AML-193 (cell line): ENCODE measurements around the gene ZXDC.

ENCODE experiments used
- DNase-seq, 2 experiments: peaks; one replicate each; lab custom pipeline; 2025; lab: John Stamatoyannopoulos, UW

The ZXDC gene

DNA sequence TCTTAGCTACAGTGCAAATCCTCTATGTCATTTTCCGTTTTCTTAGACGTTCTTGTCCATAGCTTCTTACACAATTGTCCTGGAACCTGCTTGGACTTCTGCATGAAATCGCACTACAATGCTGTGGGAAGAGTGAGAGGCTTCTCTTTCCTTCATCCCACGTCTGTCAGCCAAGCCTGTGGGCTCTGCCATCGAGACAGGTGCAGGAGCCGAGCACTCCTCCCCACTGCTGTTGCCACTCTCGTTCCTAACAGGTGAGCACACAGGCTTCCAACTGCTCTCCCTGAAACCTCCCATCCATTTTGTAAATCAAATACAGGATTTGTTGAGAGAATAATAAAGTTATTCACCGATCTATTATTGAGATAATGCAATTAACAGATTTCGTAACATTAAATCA lies 23.5 kb downstream of the ZXDC start:
- no peak for DNase-seq

DNA sequence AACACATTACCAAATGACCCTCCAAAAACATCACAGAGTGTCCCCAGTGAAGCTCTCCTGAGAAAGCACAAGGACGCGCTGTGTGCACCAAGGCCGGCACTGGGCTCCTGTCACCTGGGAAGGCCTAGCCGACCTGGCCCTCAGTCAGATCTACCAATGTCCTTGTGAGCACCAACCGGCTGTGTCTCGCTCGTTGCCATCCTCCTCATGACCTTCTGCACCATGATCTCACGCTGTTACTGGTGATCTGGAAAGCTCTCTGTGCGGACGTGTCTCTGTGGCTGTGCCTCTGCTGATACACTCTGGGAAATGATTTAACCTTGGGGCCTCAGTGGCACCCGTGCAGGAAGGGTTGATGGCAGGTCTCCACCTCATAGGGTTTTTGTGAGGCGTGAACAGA lies 24.2 kb downstream of the ZXDC start:
- no peak for DNase-seq

DNA sequence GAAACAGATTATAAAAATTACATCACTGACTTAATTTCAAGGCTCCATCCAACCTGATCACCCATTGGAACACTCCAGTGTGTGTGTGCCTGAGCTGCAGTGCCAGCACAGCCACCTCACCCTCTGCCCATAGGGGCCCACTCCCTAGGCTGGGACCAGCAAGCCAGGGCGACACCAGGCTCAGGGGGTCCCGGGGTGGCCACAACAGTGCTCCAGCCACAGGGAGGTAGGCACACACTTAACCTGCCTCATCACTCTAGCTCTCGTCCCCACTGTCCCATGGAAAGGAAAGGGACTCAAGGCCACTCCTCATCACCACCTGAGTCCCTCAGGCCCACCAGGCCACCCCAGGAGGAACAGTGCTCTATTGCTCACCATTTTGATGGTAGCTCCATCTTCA lies 24.9 kb downstream of the ZXDC start:
- DNase-seq: no peak

DNA sequence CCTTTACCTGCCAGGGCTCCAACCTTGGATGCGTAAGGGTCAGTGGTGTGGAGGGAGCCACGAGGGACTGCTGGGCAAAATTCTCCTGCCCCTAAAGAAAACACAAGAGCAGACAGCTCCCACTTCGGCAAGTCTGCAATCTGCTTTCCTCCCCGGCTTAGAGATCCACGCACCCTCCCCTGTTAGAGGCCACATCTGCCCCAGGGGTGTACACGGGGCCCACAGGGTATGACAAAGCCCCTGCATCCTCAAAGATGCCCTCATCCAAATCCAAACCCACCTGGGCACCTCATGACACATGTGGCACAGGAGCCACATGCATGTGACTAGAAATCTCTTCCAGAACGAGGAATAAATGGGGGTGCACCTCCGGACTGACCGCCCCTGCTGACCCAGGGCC lies 25.5 kb downstream of the ZXDC start:
- no peak for DNase-seq

DNA sequence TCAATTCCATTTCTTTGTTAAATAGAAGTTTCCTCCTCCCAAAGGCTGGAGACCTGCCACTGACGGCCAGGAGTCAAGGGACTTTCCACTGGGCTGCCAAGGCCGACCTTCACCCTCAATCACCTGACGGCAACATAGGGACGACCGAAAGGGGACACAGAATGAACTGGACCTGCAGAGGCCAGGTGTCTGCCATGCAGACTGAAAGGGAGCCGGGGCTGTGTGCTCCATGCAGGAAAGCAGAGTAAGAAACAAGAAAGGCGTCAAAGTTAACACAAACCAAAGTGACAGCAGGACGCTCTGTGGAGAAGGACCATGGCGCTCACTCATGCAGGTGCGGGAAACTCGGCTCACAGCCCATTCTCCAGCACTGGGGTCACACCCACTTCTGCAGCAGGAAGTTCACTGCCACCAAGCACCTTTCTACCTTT lies 26.1 kb downstream of the ZXDC start:
- DNase-seq: no peak

DNA sequence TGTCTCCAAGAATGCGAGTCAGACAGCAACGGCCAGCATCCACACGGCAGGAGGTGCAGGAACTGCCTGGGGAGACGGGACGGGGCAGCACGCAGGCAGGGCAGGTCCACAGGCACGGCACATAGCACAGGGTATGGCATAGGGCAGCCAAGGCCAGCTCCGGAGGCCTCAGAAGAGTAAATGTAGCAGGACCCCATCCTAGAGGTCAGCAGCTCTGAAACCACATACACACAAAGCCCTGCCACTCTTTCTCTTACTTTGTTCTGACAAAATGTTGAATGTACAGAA lies 26.9 kb downstream of the ZXDC start:
- no peak for DNase-seq

DNA sequence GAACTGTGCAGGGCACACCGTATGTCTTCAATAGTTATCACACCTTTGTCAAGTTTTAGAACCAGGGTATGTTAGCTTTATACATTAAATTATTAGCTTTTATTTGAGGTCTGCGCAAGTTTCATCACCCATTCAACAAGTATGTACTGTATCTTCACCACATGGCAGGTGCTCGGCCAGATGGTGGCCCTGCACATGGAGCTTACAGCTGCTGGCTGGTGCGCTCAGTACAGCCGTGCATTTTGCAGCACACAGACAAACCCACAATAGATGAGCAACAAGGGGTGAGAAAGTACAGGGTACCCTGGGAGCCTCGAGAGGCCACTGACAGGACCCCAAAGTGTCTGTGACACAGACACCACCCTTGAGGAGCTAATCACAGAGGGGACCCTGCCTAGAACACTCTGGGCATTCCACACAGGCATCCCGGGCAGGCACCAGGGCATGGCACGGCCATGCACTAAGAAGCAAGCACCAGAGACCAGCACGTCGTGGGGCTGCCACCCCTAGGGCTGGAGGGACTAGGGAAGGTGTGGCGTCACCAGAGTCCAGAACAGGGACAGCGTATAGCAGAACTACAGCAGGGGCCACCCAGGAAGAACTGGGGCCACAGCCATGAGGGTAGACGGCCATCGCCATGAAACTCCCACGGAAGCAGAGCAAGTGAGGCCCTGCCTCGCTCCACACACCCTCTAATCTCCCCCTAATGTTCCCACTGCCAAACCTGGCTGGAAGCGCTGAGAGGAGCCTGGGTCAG lies 27.4 kb downstream of the ZXDC start:
- DNase-seq: no peak

DNA sequence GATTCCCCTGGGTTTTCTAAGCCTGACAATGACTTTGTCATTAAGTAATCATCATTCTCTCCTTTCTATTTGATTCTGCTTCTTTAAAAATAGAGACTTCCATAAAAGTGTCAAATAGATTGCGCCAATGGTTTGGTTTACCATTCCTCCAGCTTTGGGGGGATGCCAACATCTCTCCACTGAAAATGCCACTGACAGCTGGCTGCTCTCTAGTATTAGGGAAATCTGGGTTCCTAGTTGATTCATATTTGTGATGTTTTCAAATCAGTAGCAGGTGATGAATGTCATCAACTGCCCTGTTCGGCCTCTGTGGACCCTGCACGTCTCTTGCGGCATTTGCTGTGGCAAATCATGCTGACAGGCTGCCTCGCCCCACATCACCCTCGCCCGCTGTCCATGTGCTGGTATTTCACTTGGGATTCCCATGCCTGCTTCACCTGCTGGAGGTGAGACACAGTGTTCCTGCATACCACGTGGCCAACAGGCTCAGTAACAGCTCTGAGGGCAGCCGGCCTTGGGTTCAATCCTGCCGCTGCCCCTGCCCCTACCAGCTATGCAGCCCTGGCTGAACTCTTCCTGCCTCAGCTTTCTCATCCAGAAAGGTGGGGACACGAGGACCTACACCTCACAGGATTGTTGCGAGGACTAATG lies 28.1 kb downstream of the ZXDC start:
- no peak for DNase-seq

DNA sequence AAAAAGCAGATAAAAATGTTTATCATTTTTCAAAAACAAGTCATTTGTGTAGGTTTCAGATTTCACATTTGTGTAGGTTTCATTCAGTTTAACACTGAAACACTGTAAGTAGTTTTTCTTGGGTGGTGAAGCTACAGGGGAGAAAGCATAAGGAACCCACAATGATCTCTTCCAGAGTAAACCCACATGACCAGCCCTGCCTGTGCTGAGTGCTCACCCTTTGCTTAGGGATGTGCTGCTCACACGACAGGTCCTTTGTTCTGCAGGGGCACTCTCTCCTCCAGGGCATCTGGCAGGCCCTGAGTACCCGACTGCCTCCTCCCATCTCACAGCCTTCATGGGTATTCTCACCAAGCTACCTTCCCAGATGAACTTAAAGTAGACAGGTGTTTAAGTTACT lies 28.9 kb downstream of the ZXDC start:
- no peak for DNase-seq

DNA sequence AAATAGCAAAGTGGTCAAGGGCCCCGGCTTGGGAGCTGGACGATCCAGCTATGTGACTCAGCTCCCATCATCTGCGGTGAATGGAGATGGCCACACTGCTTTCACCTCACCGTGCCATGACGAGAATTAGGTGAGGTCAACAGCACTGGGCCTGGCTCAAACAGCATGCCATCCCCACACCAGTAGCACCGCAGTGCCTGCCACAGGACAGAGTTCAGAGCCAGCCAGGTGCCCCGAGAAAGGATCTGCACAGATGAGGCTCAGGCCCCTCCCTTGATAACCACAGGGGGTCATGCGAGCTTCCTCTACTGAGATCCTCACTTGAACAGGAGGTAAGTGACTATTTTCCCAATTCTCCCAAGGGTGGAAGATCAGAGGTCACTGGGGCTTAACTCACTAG lies 29.4 kb downstream of the ZXDC start:
- DNase-seq: no peak

DNA sequence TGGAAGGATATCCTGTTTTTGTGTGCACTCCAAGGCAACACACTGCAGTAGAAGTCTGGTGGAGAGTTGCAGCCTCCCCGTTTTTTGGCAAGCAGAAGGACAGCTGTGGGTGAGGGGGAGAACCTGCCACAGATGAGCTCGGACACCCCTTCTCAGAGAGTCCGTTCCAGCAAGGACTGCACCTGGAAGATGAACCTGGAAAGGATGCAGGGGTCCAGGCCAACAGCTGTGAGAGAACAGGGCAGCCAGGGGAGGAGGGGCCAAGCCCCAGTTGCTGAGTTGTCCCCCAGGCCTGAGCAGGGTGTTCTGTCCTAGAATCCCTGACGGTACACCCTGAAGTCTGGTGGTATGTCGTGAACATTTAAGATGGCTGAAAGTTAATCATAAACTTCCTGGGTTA lies 30.2 kb downstream of the ZXDC start:
- no peak for DNase-seq

DNA sequence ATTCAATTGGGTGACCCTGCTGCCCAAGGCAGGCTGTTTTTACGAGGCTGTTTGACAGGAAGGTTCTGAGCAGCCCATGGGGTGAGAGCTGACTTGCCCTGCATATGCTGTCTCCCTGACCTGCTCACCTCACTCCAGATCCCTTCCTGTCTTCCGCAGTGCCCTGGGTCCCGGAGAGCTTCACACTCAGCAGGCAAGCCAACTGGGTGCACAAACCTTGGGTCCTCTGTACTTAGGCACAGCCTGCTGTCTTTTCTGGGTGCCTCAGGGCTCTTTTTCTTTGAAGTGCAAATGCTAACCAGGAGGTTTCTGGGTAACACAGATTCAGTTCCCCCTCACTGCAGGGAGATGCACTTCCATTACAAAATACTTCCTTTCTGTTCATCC lies 32.8 kb downstream of the ZXDC start:
- DNase-seq: no peak

DNA sequence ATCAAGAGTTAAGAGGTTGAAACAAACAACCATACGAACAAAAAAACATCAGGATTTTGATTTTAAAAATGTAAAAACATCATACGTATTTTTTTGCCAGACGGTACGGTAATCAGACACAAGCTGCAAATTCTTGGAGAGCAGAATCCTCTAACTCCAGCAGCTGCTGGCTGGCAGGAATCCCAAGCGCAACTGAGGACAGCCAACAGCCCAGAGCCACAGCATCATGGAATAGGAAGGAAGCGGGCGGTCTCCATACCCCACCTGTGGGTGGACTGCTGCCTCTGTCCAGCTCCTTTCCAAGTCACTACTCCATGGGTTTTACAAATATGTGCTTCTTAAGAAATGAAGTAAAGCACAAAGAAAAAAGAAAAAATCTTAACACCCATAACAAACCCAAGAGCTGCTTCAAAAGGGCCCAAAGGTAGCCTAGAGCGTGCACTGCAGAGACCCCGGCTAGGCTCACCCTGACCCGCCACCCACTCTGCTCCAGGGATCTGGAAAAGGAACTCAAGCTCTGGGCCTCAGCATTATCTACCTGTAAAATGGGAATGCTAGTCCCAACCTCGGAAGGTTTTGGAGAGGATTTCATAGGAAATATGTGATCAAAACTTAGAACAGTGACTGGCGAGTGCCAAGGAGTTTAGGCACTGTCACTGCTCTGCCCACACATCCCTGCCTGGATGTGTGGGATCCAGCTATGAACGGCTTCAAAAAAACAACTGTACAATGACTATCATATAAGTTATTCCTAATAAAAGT lies 33.4 kb downstream of the ZXDC start:
- no peak for DNase-seq

DNA sequence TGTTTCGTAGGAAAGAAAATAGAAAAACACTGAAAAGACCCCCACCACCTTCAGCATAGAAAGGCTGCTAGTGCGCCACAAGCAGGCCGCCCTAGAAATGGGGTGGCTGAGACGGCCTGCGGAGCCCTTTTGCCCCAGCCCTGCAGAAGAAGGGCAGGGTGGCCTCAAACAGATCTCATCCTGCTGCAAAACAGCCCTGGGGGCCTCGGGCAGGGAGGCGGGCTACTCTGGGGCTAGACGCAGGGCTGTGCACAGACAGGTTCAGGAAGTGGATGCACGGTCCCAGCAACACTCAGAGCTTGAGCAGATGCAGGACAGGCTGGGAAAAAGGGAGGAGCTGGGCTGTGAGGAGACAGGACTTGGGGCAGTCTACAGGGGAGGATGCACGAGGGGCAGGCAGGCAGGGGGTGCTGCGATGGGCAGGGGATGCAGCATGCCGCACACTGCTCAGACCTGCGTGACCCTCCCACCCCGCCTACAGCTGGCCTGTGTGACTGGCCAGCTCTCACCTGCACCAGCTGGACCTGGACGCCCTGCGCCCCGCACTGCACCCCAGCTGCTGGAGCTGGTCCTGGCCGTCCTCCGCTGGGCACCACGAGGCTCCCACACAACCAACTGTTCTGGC lies 34.3 kb downstream of the ZXDC start:
- no peak for DNase-seq

DNA sequence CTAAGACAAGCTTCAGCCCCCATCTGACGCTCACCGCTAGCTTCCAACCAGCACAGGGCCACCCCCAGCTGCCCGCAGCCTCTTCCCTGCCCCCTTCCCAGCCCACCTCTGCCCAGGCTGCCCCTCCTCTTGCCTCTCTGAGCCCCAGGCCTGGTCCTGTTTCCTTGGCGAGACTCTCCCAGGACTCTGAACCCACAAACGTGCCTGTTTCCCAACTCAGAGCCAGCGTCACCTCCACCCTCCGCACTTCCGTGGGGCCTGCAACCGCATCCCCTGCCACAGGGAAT lies 35.0 kb downstream of the ZXDC start:
- no peak for DNase-seq

DNA sequence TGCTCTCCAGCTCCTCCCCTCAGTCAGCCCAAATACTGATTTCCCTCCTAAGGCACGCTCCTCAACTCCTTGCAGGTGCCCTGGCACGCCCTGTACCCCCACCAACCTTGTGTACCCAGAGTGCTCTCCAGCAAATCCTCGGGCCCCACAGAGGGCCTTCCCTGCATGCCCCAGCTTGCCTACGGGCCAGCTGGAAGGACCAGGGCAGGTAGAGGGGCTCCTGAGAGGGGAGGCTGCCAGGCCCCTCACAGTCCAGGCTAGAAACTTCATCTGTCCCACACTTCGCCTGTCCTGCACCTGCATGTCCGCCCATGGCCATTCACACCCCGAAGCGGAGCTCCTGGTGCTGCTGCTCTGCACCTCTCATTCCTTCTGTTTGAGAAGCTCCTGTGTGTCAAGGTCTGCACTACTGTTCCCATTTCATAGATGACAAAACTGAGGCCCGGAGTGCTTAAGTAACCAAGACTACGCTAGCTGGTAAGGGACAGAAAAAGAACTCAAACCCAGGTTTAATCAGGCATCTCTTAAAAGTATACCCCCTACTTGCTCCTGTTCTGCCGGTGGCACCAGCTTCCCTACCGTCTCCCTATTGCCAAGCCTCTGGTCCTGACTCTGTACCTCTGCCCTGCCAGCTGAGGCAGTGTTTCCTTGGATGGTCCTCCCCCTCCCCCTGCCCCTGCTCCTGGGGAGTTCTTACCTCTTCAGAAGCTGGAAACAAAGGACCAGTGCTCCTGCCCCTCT lies 35.6 kb downstream of the ZXDC start:
- no peak for DNase-seq

DNA sequence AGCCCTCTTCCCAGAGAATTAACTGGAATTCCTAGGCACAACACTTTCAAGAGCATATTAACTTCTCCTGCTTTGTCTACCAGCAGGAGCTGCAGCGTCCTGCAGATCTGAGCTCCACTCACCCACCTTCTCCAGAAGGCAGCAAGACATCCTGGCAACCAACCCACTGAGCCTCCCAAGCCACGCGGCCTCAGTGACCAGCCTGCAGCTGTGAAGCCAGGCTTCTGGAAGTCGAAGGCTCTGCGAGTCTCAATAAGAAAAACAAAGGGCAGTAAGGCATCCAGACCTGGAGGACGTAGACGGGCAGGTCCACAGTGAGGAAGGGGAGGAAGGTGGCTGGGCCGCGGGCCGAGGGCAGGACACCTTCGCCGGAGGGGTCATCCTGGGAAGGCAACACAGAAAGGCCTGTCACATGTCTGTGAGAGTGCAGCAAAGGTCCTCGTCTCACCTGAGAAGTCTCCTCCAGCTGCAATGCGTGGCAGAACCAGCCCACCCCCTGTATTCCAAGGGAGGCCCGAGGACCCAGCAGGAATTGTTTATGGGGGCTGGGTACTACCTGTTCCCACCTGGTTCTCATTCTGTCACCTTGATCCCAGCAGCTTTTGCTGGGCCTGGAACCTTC lies 36.2 kb downstream of the ZXDC start:
- DNase-seq: no peak

DNA sequence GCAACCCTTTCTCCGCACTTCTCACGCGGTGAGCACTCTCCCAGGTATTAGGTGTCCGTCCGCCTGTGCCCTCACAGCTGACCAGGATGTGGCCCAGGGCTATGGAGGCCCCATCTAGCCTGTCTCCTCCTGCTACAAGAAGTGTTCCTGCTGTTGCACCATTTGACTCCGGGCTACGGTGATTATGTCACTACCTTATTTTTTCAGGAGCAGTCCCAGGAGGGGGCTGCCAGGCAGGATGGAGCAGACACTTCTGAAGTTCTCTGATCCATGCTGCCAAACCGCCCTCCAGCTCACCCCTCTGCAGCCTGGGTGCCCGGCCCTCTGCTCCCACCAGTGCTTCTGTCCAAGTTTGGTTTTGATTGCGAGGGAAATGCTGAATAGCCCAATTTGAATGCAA lies 36.9 kb downstream of the ZXDC start:
- DNase-seq: no peak

DNA sequence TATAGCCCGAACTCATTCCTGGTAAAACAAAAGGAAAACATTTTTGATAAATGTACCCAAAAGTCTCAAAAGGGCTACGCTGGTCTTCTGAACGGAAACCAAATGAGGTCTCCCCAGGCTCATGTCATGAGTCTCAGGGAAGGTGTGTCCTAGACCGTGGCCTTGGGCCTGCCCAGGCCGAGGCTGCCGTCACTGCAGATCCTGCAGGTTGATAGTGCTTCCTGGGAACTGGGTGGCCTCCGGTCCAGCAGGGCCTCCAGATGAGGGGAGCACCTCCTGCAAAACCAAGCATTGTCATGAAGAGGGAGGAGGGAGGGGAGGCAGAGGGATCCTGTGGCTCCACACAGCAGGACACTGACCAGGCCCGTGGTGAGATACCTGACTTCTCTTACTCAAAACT lies 37.5 kb downstream of the ZXDC start:
- DNase-seq: no peak

DNA sequence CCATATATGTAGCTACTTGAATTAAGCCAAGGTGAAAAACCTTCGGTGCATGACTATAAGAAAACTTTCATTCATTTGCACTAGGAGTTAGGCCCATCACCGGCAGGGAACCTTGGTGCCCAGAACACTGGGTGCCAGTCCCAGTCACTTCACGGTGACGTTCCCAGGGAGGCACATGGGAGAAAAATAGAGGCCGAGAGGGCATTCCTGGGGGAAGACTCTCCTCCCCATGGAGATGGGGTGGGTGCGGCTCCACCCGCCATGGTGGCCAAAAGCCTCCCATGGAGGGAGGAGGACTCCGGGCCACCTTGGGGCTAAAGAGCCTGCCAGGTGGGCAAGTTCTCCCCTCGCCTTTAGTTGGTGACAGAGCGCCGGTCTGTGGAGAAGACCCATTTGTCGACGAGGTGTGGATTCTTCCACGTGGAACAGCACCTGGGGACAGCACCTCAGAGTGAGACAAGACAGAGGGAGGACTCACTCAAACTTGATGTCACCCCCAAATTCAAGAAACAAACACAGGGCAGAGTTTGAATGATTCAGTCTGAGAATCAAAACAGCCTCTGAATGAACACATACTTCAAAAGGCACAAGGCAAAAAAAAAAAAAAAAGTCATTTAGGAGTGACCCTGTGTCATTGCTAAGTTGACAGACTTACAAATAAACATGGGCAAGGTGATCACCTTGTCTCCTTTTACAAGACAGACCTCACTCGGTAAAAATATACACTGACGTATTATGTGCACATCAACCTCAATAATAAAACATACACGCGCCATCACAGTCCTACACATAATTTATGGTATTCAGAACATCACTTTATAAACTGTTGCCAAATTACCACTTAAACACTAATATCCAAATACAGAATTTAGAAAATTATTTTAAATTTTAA lies 38.6 kb downstream of the ZXDC start:
- DNase-seq: no peak
